Retinal pigment epithelial cell (primary cell): ENCODE measurements around the gene FAM20B.
"Not testable (repeated sequence)": the region's sequence is repeated elsewhere in the genome, so short reads cannot be mapped to it uniquely, and the experiment has no call there.

Source experiments
- DNase-seq: peaks from one replicate; pipeline ENCODE4 v3.0.0-alpha.2; 2010; ENCODE audit warnings: low read depth
- H3K4me3 ChIP-seq: 2 replicates; pipeline ENCODE4 v1.5.1; 2011; ENCODE audit warnings: mild to moderate bottlenecking, low read length, control low read depth, moderate library complexity
- CTCF ChIP-seq: conservative IDR thresholded peaks from 2 replicates; pipeline ENCODE4 v1.5.1; 2011; ENCODE audit warnings: low read depth, low read length, control low read depth, inconsistent platforms

Gene FAM20B

DNA sequence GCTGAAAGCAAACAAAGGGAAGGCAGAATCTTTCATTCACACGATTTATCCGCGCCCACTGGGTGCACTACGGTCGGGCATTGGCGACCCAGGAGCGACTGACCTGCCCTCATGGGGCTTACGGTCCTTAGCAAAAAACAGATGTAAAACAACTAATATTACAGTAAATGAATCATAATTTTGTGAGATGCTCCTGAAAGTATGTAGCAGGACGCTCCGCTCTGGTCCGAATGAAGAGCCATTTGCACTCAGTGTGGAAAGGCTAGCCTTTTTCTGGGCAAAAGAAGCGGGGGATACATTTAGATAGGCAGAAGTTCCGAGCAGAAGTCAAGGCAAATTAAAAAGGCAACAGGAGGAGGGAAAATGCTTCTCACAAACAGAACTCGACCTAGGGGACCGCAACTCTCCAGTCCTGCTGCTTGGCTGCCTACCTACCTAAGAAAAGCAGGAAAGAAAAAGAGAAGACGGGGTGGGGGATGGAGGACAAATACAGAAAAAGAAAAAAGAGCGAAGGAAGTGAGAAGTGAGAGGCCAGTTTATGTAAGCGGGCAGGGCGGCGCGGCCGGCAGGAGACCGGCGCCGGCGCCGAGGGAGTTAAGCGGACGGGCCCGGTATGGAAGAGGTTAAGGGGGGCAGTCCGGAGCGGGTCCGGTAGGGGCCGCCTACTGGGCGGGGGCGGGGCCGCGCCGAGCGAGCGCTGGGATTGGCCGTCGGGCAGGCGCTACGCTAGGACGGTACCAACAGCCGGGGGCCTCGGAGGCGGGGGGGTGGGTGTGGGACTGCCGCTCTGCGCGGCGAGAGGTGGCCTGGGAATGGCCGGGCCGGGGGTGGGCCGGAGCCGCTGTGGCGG is at the start of gene FAM20B:
Gene FAM20B, plus strand, starts transcription at position 770 of the 850 bp plus-strand sequence. CDS start 17,954 bp downstream, outside the sequence.
- DNase-seq, result peak; percentile 73
- TF ChIP-seq CTCF, result no peak
- H3K4me3 ChIP-seq, result peak within 1 kb of the TSS; percentile 78

DNA sequence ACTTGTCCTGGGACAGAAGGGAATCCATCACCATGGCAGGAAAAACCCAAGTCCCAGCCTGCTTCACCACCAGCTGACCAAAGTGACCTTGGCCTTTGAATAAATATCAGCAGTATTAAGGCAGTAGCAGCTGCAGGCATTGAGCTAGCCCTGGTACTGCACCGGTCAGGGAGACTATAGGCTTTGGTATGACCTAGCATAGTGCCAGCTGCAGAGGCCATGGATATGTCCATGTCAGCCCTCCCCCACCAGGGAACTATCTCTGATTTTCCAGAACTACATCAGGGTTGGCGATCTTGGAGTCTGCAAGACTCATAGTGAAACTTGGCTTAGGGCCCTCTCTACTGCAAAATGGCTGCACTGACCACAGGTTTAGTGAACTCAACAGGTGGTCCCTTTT is 49.2 kb upstream of the FAM20B start:
- DNase-seq, result no peak
- no peak for TF ChIP-seq CTCF

DNA sequence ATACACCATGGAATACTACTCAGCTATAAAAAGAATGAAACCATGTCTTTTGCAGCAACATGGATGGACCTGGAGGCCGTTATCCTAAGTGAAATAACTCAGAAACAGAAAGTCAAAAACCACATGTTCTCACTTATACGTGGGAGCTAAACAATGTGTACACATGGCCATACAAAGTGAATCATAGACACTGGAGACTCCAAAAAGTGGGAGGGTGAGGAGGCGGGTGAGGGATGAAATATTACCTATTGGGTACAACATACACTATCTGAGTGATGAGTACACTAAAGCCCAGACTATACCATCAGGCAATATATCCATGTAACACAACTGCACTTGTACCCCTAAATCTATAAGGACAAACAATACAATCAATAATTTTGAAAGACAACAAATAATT is 39.5 kb upstream of the FAM20B start:
- TF ChIP-seq CTCF, result no peak
- no peak overlapping the region for H3K4me3 ChIP-seq
- DNase-seq, result no peak

More for the DNA sequence above, 49.2 kb upstream of the FAM20B start:
- no peak overlapping the region for H3K4me3 ChIP-seq

- not testable (repeated sequence) for H3K4me3 ChIP-seq, DNase-seq
Measured at GRCh38 chr1:178988198-178988597, 37.5 kb upstream of the FAM20B start.

DNA sequence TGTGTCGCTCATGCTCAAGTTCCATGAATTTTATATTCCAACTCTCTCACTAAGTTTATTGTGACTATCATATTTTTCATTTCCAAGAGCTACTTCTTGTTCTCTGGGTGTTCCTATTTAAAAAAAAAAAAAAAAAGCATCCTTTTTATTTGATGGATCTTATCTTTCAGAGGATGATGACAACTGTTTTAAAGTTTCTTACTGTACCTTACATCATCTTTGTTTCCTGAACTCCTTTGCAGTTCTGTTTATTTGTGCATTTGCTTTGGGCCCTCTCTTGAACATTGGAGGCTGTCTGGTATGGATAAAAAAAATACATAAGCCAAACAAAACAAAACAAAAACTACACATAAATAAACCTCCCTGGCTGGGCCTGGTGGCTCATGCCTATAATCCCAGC is 32.1 kb upstream of the FAM20B start:
- no peak overlapping the region for H3K4me3 ChIP-seq
- DNase-seq, result no peak
- no peak for TF ChIP-seq CTCF

DNA sequence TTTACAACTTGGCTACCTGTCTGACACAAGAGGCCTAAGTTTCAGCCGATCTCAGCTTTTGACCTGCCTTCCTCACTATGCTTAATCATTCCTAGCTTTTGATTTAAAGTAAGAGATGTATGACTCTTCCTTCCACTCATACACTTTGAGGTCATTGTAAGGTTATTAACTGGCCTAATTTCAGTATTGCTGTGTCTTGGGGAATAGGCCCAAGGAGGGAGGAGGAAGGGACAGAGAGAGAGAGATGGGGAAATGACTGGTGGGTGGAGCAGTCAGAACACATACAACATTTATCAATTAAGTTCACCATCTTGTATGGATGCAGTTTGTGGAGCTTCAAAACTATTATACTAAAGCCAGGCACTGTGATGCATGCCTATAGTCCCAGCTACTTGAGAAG is 28.3 kb upstream of the FAM20B start:
- TF ChIP-seq CTCF, result no peak
- H3K4me3 ChIP-seq, result no peak overlapping the region
- no peak for DNase-seq

DNA sequence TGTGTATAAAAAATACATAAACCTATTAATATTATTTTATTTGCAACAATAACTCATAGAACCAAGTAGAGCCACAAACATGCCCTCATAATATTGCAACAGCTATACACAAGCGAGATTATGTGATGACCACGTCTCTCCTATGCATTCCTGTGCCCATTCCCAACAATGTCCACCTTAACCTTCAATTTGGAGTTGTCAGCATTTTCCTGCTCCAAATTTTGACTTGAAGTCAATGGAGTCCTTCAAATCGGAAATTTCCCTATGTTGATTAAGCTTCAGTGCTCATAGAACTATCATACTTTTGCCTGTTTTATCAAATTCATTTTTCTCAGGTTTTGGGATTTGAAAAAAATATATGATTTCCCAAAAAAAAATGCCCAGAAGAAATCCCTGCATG is 27.4 kb upstream of the FAM20B start:
- no peak for TF ChIP-seq CTCF
- DNase-seq, result no peak
- H3K4me3 ChIP-seq, result no peak overlapping the region
